ENCODE measurements around the gene C3orf80. TPM values are rescaled to one million over a fixed set of nuclear protein-coding genes. Genes with fewer than 3 reads are reported as not detected.
A peak's percentile ranks its signal among the peaks of the same experiment; 100 is the strongest.
"Not testable (repeated sequence)": the region's sequence is repeated elsewhere in the genome, so short reads cannot be mapped to it uniquely, and the experiment has no call there.

Gene C3orf80
- total RNA-seq, 1 donor from 2014 or later = 0.34 TPM

DNA sequence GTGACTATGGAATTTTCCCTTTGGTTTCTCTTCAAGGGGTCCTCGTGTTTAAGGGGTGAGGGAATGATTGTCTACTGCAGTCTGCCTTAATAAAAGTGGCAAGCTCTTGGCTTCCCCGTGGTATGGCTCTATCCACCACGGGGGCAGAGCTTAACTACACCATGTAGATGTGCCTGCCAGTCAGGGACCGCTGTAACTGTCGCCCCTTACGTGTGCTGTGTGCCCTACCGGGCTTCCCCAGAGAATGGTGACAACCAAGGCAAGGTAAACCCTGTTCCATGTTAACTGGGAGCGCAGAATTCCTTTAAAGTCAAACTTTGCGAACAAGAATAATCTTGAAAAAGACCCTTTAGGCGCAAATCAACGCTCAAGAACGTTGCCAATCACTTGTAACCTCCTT is 966 bp upstream of the C3orf80 start:
- Mint-ChIP-seq H3K4me1 (ENCODE audit: low read depth, unreplicated experiment) (peaks cover 3% of the 10 kb centered on the region), H3K36me3 (ENCODE audit: unreplicated experiment) (no peaks in the 10 kb centered on the region), H3K27ac (ENCODE audit: unreplicated experiment) (no peak overlapping the region), H3K4me3 (ENCODE audit: unreplicated experiment) (no peak overlapping the region), H3K9me3 (ENCODE audit: unreplicated experiment) (no peaks in the 10 kb centered on the region), H3K27me3 (ENCODE audit: unreplicated experiment) (peaks cover 11% of the 10 kb centered on the region)
- no peak for DNase-seq
- TF ChIP-seq, protein P1, sequence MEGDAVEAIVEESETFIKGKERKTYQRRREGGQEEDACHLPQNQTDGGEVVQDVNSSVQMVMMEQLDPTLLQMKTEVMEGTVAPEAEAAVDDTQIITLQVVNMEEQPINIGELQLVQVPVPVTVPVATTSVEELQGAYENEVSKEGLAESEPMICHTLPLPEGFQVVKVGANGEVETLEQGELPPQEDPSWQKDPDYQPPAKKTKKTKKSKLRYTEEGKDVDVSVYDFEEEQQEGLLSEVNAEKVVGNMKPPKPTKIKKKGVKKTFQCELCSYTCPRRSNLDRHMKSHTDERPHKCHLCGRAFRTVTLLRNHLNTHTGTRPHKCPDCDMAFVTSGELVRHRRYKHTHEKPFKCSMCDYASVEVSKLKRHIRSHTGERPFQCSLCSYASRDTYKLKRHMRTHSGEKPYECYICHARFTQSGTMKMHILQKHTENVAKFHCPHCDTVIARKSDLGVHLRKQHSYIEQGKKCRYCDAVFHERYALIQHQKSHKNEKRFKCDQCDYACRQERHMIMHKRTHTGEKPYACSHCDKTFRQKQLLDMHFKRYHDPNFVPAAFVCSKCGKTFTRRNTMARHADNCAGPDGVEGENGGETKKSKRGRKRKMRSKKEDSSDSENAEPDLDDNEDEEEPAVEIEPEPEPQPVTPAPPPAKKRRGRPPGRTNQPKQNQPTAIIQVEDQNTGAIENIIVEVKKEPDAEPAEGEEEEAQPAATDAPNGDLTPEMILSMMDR (IDR thresholded peaks at IDR 0.05; ENCODE audit: partially characterized antibody, unreplicated experiment) = no peak

DNA sequence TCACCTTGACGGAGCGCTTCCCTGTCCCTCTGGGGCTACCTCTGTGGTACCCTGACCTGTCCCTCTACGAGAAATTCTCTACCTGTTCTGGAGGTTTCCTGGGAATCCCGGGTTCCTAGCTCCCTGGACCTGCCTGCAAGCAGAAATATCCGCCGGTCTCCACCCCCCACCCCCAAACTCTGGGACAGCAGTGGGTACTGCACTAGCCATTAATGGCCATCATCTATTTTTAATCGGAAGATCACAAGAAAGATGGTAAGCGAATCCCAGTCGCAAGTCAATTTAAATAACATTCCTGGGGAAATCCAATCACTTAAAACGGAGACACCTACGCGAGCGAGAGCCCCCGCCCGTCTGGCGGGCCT is 429 bp upstream of the C3orf80 start:
- no peaks in the 10 kb centered on the region for H3K9me3 Mint-ChIP-seq (ENCODE audit: unreplicated experiment)
- H3K27ac Mint-ChIP-seq (ENCODE audit: unreplicated experiment) = peak overlapping the region; percentile 62
- TF ChIP-seq, protein P1 (IDR thresholded peaks at IDR 0.05; ENCODE audit: partially characterized antibody, unreplicated experiment) = no peak
- H3K27me3 Mint-ChIP-seq (ENCODE audit: unreplicated experiment) = peaks cover 11% of the 10 kb centered on the region
- peaks cover 3% of the 10 kb centered on the region for H3K4me1 Mint-ChIP-seq (ENCODE audit: low read depth, unreplicated experiment)
- H3K36me3 Mint-ChIP-seq (ENCODE audit: unreplicated experiment) = no peaks in the 10 kb centered on the region
- DNase-seq = no peak
- H3K4me3 Mint-ChIP-seq (ENCODE audit: unreplicated experiment) = peak overlapping the region; percentile 83

DNA sequence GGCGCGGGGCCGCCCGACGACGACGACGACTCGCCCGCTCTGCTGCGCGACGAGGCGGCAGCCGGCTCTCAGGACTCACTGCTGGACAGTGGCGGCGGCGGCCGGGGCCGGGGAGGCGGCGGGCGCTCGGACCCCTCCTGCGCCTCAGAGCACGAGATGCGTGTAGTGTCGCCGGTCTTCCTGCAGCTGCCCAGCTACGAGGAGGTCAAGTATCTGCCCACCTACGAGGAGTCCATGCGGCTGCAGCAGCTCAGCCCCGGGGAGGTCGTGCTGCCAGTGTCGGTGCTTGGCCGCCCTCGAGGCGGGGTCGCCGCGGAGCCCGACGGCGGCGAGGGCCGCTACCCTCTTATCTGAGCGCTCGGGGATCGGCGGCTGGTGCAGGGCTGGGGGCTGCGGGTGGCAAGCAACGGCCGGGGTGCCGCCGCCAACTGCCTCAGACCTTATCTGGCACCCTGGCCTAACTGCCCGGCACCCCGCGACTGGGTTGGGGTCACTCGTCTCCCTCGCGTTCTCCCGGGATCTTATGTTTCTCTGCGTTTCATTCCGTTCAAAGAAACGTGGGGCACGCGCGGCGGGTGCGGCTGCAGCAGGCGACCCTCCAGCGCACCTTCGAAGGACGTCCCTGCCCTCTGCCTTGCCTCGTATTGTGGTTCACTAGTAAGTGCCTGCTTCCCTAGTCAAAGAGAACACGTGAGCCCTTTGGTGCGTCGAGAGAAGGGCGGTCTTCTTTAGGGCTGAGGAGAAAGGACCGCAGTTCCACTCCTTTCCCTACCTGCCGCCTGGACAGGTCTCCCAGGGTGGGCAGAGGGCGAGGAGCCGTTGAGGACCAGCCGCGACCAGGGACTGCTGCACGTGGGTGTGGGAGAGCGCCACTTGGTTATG is 1.0 kb downstream of the C3orf80 start:
- Mint-ChIP-seq H3K9me3 (ENCODE audit: unreplicated experiment) (no peaks in the 10 kb centered on the region), H3K4me3 (ENCODE audit: unreplicated experiment) (peak overlapping the region; percentile 83), H3K27me3 (ENCODE audit: unreplicated experiment) (peaks cover 11% of the 10 kb centered on the region), H3K36me3 (ENCODE audit: unreplicated experiment) (no peaks in the 10 kb centered on the region), H3K27ac (ENCODE audit: unreplicated experiment) (no peak overlapping the region), H3K4me1 (ENCODE audit: low read depth, unreplicated experiment) (peaks cover 3% of the 10 kb centered on the region)
- TF ChIP-seq, protein P1 (IDR thresholded peaks at IDR 0.05; ENCODE audit: partially characterized antibody, unreplicated experiment) = no peak
- peak; percentile 56 for DNase-seq

GRCh38 chr3:160227419-160227818 is 2.2 kb downstream of the C3orf80 start:
- Mint-ChIP-seq H3K27me3 (ENCODE audit: unreplicated experiment) (peaks cover 11% of the 10 kb centered on the region), H3K36me3 (ENCODE audit: unreplicated experiment) (no peaks in the 10 kb centered on the region), H3K9me3 (ENCODE audit: unreplicated experiment) (no peaks in the 10 kb centered on the region), H3K4me3 (ENCODE audit: unreplicated experiment) (no peak overlapping the region), H3K4me1 (ENCODE audit: low read depth, unreplicated experiment) (peaks cover 3% of the 10 kb centered on the region), H3K27ac (ENCODE audit: unreplicated experiment) (no peak overlapping the region)
- TF ChIP-seq, protein P1 (IDR thresholded peaks at IDR 0.05; ENCODE audit: partially characterized antibody, unreplicated experiment) = no peak
- DNase-seq = no peak

DNA sequence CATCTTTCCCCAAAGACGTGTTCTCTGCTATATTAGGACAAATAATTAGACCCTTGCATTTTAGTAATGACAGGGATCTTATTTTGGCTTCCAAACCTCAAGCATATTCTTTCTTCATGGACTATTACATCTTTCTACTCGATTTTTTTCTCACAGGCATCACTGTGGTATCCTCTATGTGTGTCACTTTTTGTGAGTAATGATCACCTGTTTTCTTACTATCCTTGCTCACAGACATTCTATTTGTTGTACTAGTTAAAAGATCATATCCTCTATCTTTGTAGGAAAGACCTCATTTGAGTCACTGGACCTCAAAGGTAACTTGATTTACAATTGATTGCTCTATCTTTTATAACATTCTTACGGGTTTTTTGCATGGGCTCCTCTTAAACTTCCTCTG is 6.8 kb downstream of the C3orf80 start:
- Mint-ChIP-seq H3K27ac (ENCODE audit: unreplicated experiment) (no peak overlapping the region), H3K36me3 (ENCODE audit: unreplicated experiment) (no peaks in the 10 kb centered on the region), H3K27me3 (ENCODE audit: unreplicated experiment) (peaks cover 4% of the 10 kb centered on the region), H3K4me3 (ENCODE audit: unreplicated experiment) (no peak overlapping the region), H3K9me3 (ENCODE audit: unreplicated experiment) (no peaks in the 10 kb centered on the region), H3K4me1 (ENCODE audit: low read depth, unreplicated experiment) (no peaks in the 10 kb centered on the region)
- DNase-seq = no peak
- TF ChIP-seq, protein P1 (IDR thresholded peaks at IDR 0.05; ENCODE audit: partially characterized antibody, unreplicated experiment) = no peak

DNA sequence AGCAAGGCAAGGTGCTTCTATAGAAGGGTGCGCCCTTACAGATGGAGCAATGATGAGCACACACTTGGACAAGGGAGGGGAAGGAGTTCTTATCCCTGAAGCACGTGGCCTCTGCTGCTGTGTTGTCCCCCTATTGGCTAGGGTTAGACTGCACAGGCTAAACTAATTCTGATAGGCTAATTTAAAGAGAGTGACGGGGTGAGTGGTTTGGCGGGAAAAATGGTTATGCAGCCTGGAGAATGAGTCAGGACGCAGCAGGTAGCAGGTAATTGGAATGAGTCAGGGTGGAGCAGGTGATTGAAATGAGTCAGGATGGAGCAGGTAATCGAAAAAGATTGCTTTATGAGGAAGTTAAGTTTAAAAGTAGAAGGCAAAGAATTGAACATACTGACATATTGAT is 15.5 kb downstream of the C3orf80 start:
- H3K4me3 Mint-ChIP-seq (ENCODE audit: unreplicated experiment) = not testable (repeated sequence)

More for the DNA sequence above, 15.5 kb downstream of the C3orf80 start:
- not testable (repeated sequence) for H3K27ac Mint-ChIP-seq (ENCODE audit: unreplicated experiment); H3K36me3 Mint-ChIP-seq (ENCODE audit: unreplicated experiment); H3K27me3 Mint-ChIP-seq (ENCODE audit: unreplicated experiment); H3K9me3 Mint-ChIP-seq (ENCODE audit: unreplicated experiment); DNase-seq; H3K4me1 Mint-ChIP-seq (ENCODE audit: low read depth, unreplicated experiment)
